Endothelial cell of umbilical vein (primary cell): ENCODE results near the gene ZNG1F. TPM values are rescaled to one million over a fixed set of nuclear protein-coding genes. Genes with fewer than 3 reads are reported as not detected.
"Not testable (repeated sequence)": the region's sequence is repeated elsewhere in the genome, so short reads cannot be mapped to it uniquely, and the experiment has no call there.

ENCODE experiments used
- BruUV-seq: library from RNA; stranded (reverse); fragments of 400-500 nt; replicated peaks from 2 replicates; lab custom pipeline; 2021; lab: Mats Ljungman, UMichigan
- CTCF ChIA-PET: fragments of 300-600, 350-600 bp; sonication (Branson Sonifier 250); formaldehyde crosslinking; loops from one replicate; lab custom pipeline; 2021; ENCODE audit warnings: antibody characterized with exemption, inconsistent platforms; lab: Charles Lee
- POLR2A ChIA-PET: fragments of 300-600, 350-600 bp; sonication (Branson Sonifier 250); formaldehyde crosslinking; loops from one replicate; lab custom pipeline; 2021; ENCODE audit warnings: antibody characterized with exemption, inconsistent platforms; lab: Charles Lee
- DNase-seq: peaks from one replicate; pipeline ENCODE4 v3.0.0-alpha.2; 2011; ENCODE audit warnings: low read depth, low spot score
- FAIRE-seq: peaks from 2 replicates; lab custom pipeline; 2011; peaks lifted over from hg19 to GRCh38; lab: Jason Lieb, UNC
- H2AFZ ChIP-seq: 2 replicates; pipeline ENCODE4 v1.6.0; 2012; ENCODE audit warnings: low read depth, low read length, control low read depth, inconsistent platforms
- H3K27ac ChIP-seq: 2 replicates; pipeline ENCODE4 v1.5.1; 2011; ENCODE audit warnings: low read depth, mild to moderate bottlenecking, control low read depth, low read length, moderate library complexity; ENCODE audit not compliant: insufficient read depth
- H3K27me3 ChIP-seq, 2 experiments: 2 replicates each; pipeline versions ENCODE4 v1.6.0 to v1.6.1; 2011; ENCODE audit warnings: low read length in 2 of 2, mixed read lengths in 1 of 2; ENCODE audit not compliant: control insufficient read depth in 2 of 2, insufficient read depth in 2 of 2
- H3K36me3 ChIP-seq, 2 experiments: 2 replicates in 1 of 2; 3 replicates in 1 of 2; pipeline ENCODE4 v1.5.1; 2011; ENCODE audit warnings: low read length in 2 of 2, mild to moderate bottlenecking in 1 of 2, moderate library complexity in 1 of 2; ENCODE audit not compliant: control insufficient read depth in 2 of 2, insufficient read depth in 2 of 2; ENCODE audit errors: extremely low read depth in 1 of 2
- H3K4me1 ChIP-seq: 3 replicates; pipeline ENCODE4 v1.5.1; 2011; ENCODE audit warnings: mild to moderate bottlenecking, low read length; ENCODE audit not compliant: control insufficient read depth, insufficient read depth; ENCODE audit errors: extremely low read depth
- H3K4me2 ChIP-seq: 2 replicates; pipeline ENCODE4 v1.6.1; 2011; ENCODE audit warnings: low read length, control low read depth, mixed read lengths; ENCODE audit not compliant: insufficient read depth
- H3K4me3 ChIP-seq, 3 experiments: fragments of 200-600 bp in 1 of 3; sonication (generic), shearing (Covaris generic) in 1 of 3; replicated peaks in 1 of 3; 2 replicates each; pipeline ENCODE4 v1.5.1; 2011 to 2016; ENCODE audit warnings: control low read depth in 3 of 3, low read length in 3 of 3, mild to moderate bottlenecking in 2 of 3, inconsistent platforms in 1 of 3, low read depth in 1 of 3, moderate library complexity in 1 of 3; ENCODE audit not compliant: insufficient read depth in 1 of 3
- H3K79me2 ChIP-seq: 2 replicates; pipeline ENCODE4 v1.6.0; 2012; ENCODE audit warnings: low read length, inconsistent platforms; ENCODE audit not compliant: control insufficient read depth, insufficient read depth
- H3K9ac ChIP-seq: replicated peaks from 2 replicates; pipeline ENCODE3; 2011; ENCODE audit warnings: low read length, control low read depth; ENCODE audit not compliant: insufficient read depth; ENCODE audit errors: extremely low read depth
- H3K9me1 ChIP-seq: replicated peaks from 3 replicates; pipeline ENCODE4 v1.6.0; 2011; ENCODE audit warnings: mild to moderate bottlenecking, low read length; ENCODE audit not compliant: control insufficient read depth, insufficient read depth; ENCODE audit errors: extremely low read depth
- H3K9me3 ChIP-seq: replicated peaks from 2 replicates; pipeline ENCODE4 v1.5.1; 2012; ENCODE audit warnings: low read length, inconsistent platforms; ENCODE audit not compliant: control insufficient read depth, insufficient read depth
- H4K20me1 ChIP-seq: replicated peaks from 2 replicates; pipeline ENCODE3; 2011; ENCODE audit warnings: mild to moderate bottlenecking, low read length; ENCODE audit not compliant: control insufficient read depth, insufficient read depth; ENCODE audit errors: extremely low read depth
- dilution Hi-C: fragments of 300-500 bp; cut with MboI; formaldehyde crosslinking; loops from one replicate; pipeline ENCODE4 v1.15.0; 2019; ENCODE audit warnings: low sequenced_read_pairs; ENCODE audit not compliant: extremely low pct_ligation_motif_present
- intact Hi-C: fragments of 100-400 bp; cut with micrococcal nuclease; formaldehyde crosslinking; loops from one replicate; pipeline ENCODE4 v1.10.0; 2022
- polyA plus RNA-seq, 4 experiments: library from polyadenylated mRNA; depleted of rRNA in 3 of 4; stranded (reverse) in 3 of 4; unstranded in 1 of 4; fragments of >200 nt; gene quantifications; 2 replicates each; pipeline versions ENCODE4 v1.2.1 to v1.2.3, GENCODE V29; 2011 to 2012; ENCODE audit warnings: missing spikeins in 1 of 4
- total RNA-seq: library from RNA; stranded (reverse); gene quantifications from 2 replicates; pipeline ENCODE4 v1.2.3, GENCODE V29; 2021

The ZNG1F gene
- total and polyA plus RNA-seq, 2 donors (not counting 3 experiments of a cell fraction or from before 2014, with no cell fraction given) = 7.3 to 20.4 TPM

GRCh38 chr9:41234811-41235805, 46.0 kb upstream of the ZNG1F start:
- H3K9me3 ChIP-seq, H3K79me2 ChIP-seq, POLR2A ChIA-PET, H2AFZ ChIP-seq, H3K4me3 ChIP-seq, dilution Hi-C loops, intact Hi-C loops, H3K36me3 ChIP-seq, H3K4me2 ChIP-seq, FAIRE-seq, CTCF ChIA-PET, H3K27me3 ChIP-seq, H4K20me1 ChIP-seq, DNase-seq, BruUV-seq, H3K9me1 ChIP-seq, H3K4me1 ChIP-seq, H3K27ac ChIP-seq, H3K9ac ChIP-seq: not testable (repeated sequence)

GRCh38 chr9:41234221-41234620, 45.1 kb upstream of the ZNG1F start:
- POLR2A ChIA-PET, H3K36me3 ChIP-seq, H3K79me2 ChIP-seq, H3K9ac ChIP-seq, H3K27ac ChIP-seq, BruUV-seq, H4K20me1 ChIP-seq, intact Hi-C loops, H3K4me1 ChIP-seq, H3K4me3 ChIP-seq, H2AFZ ChIP-seq, dilution Hi-C loops, H3K9me3 ChIP-seq, H3K27me3 ChIP-seq, FAIRE-seq, H3K4me2 ChIP-seq, CTCF ChIA-PET, H3K9me1 ChIP-seq, DNase-seq: not testable (repeated sequence)

- DNase-seq, dilution Hi-C loops: not testable (repeated sequence)
These were observed 43.2 kb upstream of the ZNG1F start for GRCh38 chr9:41232326-41232725.

GRCh38 chr9:41230418-41230817, 41.3 kb upstream of the ZNG1F start:
- H3K9me3 ChIP-seq, intact Hi-C loops, H3K27ac ChIP-seq, H3K9me1 ChIP-seq, H3K27me3 ChIP-seq, FAIRE-seq, H3K4me2 ChIP-seq, H3K4me3 ChIP-seq, H3K9ac ChIP-seq, dilution Hi-C loops, POLR2A ChIA-PET, H2AFZ ChIP-seq, H4K20me1 ChIP-seq, CTCF ChIA-PET, H3K4me1 ChIP-seq, H3K79me2 ChIP-seq, H3K36me3 ChIP-seq, BruUV-seq: not testable (repeated sequence)
- peak; percentile 18 for DNase-seq

More at GRCh38 chr9:41232326-41232725, 43.2 kb upstream of the ZNG1F start:
- FAIRE-seq, H3K9me3 ChIP-seq, BruUV-seq, H3K36me3 ChIP-seq, H3K27me3 ChIP-seq, H3K79me2 ChIP-seq, H4K20me1 ChIP-seq, H3K4me3 ChIP-seq, intact Hi-C loops, H3K9me1 ChIP-seq, H3K9ac ChIP-seq, H2AFZ ChIP-seq, POLR2A ChIA-PET, H3K4me2 ChIP-seq, H3K4me1 ChIP-seq, H3K27ac ChIP-seq, CTCF ChIA-PET: not testable (repeated sequence)
